ENCODE data around the gene TPM1.

DNA sequence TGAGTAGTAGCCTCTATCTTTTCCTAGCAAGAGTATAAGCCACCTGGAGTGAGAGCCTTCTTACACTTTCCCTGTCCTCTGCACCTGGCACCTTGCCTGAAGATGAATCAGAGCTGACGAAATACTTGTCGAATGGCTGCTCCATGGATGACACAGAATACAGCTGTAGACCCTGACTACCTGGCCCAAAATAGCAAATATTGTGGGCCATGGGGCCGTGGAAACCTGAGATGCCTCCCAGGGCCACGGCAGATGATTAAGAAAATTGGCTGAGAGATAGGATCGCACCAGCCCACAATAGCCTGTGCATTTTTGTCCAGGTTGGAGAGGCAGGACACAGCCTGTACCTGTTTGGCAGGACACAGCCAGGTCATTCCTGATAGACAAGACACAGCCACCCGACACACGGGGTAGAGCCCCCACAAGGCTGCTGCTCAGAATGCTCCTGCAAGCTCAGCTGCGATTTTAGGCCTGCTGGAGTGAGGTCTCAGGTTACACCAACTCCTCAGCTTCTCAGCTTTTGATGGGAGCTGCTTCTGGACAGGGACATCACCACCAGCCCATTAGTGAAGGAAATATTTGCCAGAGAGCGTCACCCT is 22.9 kb upstream of the TPM1 start:
- TF ChIP-seq, protein P1, sequence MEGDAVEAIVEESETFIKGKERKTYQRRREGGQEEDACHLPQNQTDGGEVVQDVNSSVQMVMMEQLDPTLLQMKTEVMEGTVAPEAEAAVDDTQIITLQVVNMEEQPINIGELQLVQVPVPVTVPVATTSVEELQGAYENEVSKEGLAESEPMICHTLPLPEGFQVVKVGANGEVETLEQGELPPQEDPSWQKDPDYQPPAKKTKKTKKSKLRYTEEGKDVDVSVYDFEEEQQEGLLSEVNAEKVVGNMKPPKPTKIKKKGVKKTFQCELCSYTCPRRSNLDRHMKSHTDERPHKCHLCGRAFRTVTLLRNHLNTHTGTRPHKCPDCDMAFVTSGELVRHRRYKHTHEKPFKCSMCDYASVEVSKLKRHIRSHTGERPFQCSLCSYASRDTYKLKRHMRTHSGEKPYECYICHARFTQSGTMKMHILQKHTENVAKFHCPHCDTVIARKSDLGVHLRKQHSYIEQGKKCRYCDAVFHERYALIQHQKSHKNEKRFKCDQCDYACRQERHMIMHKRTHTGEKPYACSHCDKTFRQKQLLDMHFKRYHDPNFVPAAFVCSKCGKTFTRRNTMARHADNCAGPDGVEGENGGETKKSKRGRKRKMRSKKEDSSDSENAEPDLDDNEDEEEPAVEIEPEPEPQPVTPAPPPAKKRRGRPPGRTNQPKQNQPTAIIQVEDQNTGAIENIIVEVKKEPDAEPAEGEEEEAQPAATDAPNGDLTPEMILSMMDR (conservative IDR thresholded peaks at IDR 0.05 in 1 of 2, IDR thresholded peaks at IDR 0.05 in 1 of 2; ENCODE audit: low read depth in 1 of 2, low read length in 2 of 2), result no peak
- no peak for TF ChIP-seq EZH2 (IDR thresholded peaks at IDR 0.05; ENCODE audit: low read length, missing control alignments)
